Coronary artery (tissue), 2 donors: ENCODE data around the gene BAG5.

Experiments
- DNase-seq: peaks from one replicate; pipeline ENCODE4 v3.0.0-alpha.2; 2017; ENCODE audit warnings: low spot score
- H3K27ac ChIP-seq, 2 donors: fragments of 200-600 bp; sonication (generic); one replicate each; pipeline ENCODE4 v1.5.1; 2016 to 2019
- H3K4me3 ChIP-seq: fragments of 200-600 bp; sonication (generic); 2 replicates; pipeline ENCODE4 v1.5.1; 2016; ENCODE audit warnings: mild to moderate bottlenecking, moderate library complexity
- CTCF ChIP-seq: fragments of 200-600 bp; sonication (generic); IDR thresholded peaks from one replicate; pipeline ENCODE4 v1.5.1; 2019; ENCODE audit warnings: antibody characterized with exemption

BAG5 gene

GRCh38 chr14:103563844-103564505 is 1.5 kb upstream of the BAG5 start:
- no peak for TF ChIP-seq CTCF
- H3K27ac ChIP-seq = no peak overlapping the region
- DNase-seq = no peak
- peak overlapping the region; percentile 100 for H3K4me3 ChIP-seq

- peak overlapping the region; percentile 100 for H3K4me3 ChIP-seq
- peak overlapping the region; percentile 89 to 99 for H3K27ac ChIP-seq
- DNase-seq = no peak
- TF ChIP-seq CTCF = no peak
These were observed 766 bp upstream of the BAG5 start for GRCh38 chr14:103563226-103563620.

- Histone ChIP-seq H3K27ac (peak overlapping the region; percentile 89 to 99), H3K4me3 (peak overlapping the region; percentile 100)
- DNase-seq = peak; percentile 82
- TF ChIP-seq CTCF = no peak
These were observed 353 bp downstream of the BAG5 start for GRCh38 chr14:103562179-103562428.

GRCh38 chr14:103561381-103562178 is 877 bp downstream of the BAG5 start:
- TF ChIP-seq CTCF = no peak
- Histone ChIP-seq H3K4me3 (peak overlapping the region; percentile 100), H3K27ac (peak overlapping the region; percentile 89 to 99)
- peak; percentile 82 for DNase-seq

GRCh38 chr14:103560691-103561090 is 1.8 kb downstream of the BAG5 start:
- no peak overlapping the region for H3K27ac ChIP-seq
- H3K4me3 ChIP-seq = peak overlapping the region; percentile 100
- TF ChIP-seq CTCF = no peak
- DNase-seq = no peak

GRCh38 chr14:103559766-103560165 is 2.7 kb downstream of the BAG5 start:
- H3K27ac ChIP-seq = peak overlapping the region in 1 of 2 donors; percentile 31
- no peak for TF ChIP-seq CTCF
- H3K4me3 ChIP-seq = no peak overlapping the region
- DNase-seq = no peak
